ENCODE data around the gene RANBP1.

Gene RANBP1

GRCh38 chr22:20125201-20126174 lies 9.6 kb downstream of the RANBP1 start:
- DNase-seq = no peak

- DNase-seq = no peak
Observed at GRCh38 chr22:20126284-20127029, 10.6 kb downstream of the RANBP1 start.

- no peak for DNase-seq
Observed at GRCh38 chr22:20127318-20127868, 11.5 kb downstream of the RANBP1 start.

- DNase-seq = no peak
Observed at GRCh38 chr22:20127869-20128618, 12.1 kb downstream of the RANBP1 start.

GRCh38 chr22:20128619-20128901 lies 12.7 kb downstream of the RANBP1 start:
- no peak for DNase-seq

GRCh38 chr22:20128902-20129746 lies 13.2 kb downstream of the RANBP1 start:
- DNase-seq = no peak

- DNase-seq = no peak
Observed at GRCh38 chr22:20129747-20130014, 13.8 kb downstream of the RANBP1 start.

- DNase-seq = peak; percentile 10
Observed at GRCh38 chr22:20130319-20130718, 14.4 kb downstream of the RANBP1 start.

- DNase-seq = no peak
Observed at GRCh38 chr22:20130731-20131596, 15.1 kb downstream of the RANBP1 start.

- no peak for DNase-seq
Observed at GRCh38 chr22:20131597-20131858, 15.6 kb downstream of the RANBP1 start, which contains the start of gene ZDHHC8. TSS of gene ZDHHC8 (plus strand) at chr22:20131804. CDS start at chr22:20131948, 144 bp downstream.

- no peak for DNase-seq
Observed at GRCh38 chr22:20131859-20132685, 16.2 kb downstream of the RANBP1 start.

GRCh38 chr22:20132686-20133246 lies 16.9 kb downstream of the RANBP1 start:
- DNase-seq = no peak

- no peak for DNase-seq
Observed at GRCh38 chr22:20133930-20134549, 18.1 kb downstream of the RANBP1 start.

GRCh38 chr22:20135265-20135664 lies 19.4 kb downstream of the RANBP1 start:
- DNase-seq = no peak

GRCh38 chr22:20135806-20136602 lies 20.1 kb downstream of the RANBP1 start:
- DNase-seq = no peak

GRCh38 chr22:20136603-20136873 lies 20.6 kb downstream of the RANBP1 start:
- DNase-seq = no peak

GRCh38 chr22:20137113-20137512 lies 21.2 kb downstream of the RANBP1 start:
- DNase-seq = no peak

- DNase-seq = no peak
Observed at GRCh38 chr22:20137671-20138416, 21.9 kb downstream of the RANBP1 start.

GRCh38 chr22:20138417-20138738 lies 22.5 kb downstream of the RANBP1 start:
- DNase-seq = no peak
